ENCODE data around the gene KLF6.

Gene KLF6

DNA sequence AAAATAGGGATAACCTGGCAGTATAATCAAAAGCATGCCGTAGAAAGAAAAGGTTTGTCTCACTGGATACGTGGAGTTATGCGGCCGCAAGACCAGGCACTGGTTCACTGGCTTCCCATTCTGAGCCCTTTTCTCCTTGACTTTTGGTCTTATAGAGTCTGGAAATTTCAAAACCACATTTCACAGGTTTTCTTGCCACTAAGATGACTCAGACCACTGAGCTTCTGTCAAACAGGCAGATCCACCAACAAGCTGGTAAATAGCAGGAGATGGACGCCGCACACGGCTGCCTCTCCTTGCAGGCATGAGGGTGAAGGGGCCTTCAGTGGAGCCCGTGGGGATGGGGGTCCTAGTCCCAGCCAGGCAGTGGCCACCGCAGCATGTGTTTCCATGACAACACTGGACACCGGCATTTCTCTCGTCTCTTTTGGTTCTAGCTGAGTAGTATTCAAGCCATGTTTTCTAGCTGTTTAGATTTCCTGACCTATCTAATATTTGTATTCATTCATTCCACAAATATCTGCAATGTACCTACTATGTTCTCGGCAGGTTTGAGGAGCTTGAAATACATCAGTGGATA lies 55.5 kb downstream of the KLF6 start:
- WGBS, 2 donors (ENCODE audit: extremely low coverage in 2 of 2, insufficient read length in 2 of 2, insufficient replicate concordance in 1 of 2), result no CpG with 5 or more reads among the region's 12 CpGs
- no peaks in the 10 kb centered on the region for H3K79me1 ChIP-seq (ENCODE audit: low read depth, low read length)

GRCh38 chr10:3728563-3728962 lies 56.4 kb downstream of the KLF6 start:
- Histone ChIP-seq H2AFZ (ENCODE audit: low read length) (no peak overlapping the region), H3K4me1 (ENCODE audit: control insufficient read depth in 2 of 2, insufficient read depth in 1 of 2, low read depth in 1 of 2, low read length in 2 of 2) (peaks cover 0 to 8% of the 10 kb centered on the region in 2 donors), H3K9ac (ENCODE audit: low read depth, low read length, poor library complexity) (no peak overlapping the region), H3K27ac (replicated peaks; ENCODE audit: low read length) (no peak overlapping the region), H3K36me3 (replicated peaks in 1 of 2; ENCODE audit: control insufficient read depth in 2 of 2, insufficient read depth in 2 of 2, low read length in 2 of 2) (no peaks in the 10 kb centered on the region), H2BK5ac (ENCODE audit: low read length) (no peak overlapping the region), H3K4me3 (ENCODE audit: low read length in 2 of 2) (no peak overlapping the region), H3K14ac (ENCODE audit: low read length) (no peak overlapping the region), H3K4me2 (ENCODE audit: insufficient read depth, low read length, poor library complexity, severe bottlenecking) (no peak overlapping the region), H2BK15ac (ENCODE audit: low read length) (no peak overlapping the region), H3K23ac (ENCODE audit: low read depth, low read length, poor library complexity) (no peak overlapping the region), H3K79me1 (ENCODE audit: low read depth, low read length) (no peaks in the 10 kb centered on the region), H3K27me3 (ENCODE audit: control insufficient read depth in 3 of 3, insufficient read depth in 3 of 3, low read depth in 1 of 3, low read length in 3 of 3) (no peaks in the 10 kb centered on the region), H2BK120ac (ENCODE audit: low read depth, low read length) (no peak overlapping the region), H4K8ac (ENCODE audit: low read depth, low read length) (no peak overlapping the region), H2AK5ac (ENCODE audit: low read depth, low read length) (no peak overlapping the region), H3K9me3 (replicated peaks in 1 of 2; ENCODE audit: control insufficient read depth in 2 of 2, insufficient read depth in 1 of 2, low read depth in 1 of 2, low read length in 2 of 2) (no peaks in the 10 kb centered on the region), H3K18ac (ENCODE audit: low read length) (no peak overlapping the region), H2BK12ac (ENCODE audit: low read length) (no peak overlapping the region), H4K91ac (ENCODE audit: low read depth, low read length, poor library complexity) (no peak overlapping the region), H3K4ac (ENCODE audit: low read length) (no peak overlapping the region)
- WGBS, 2 donors (ENCODE audit: extremely low coverage in 2 of 2, insufficient read length in 2 of 2, insufficient replicate concordance in 1 of 2), result no CpG with 5 or more reads among the region's 3 CpGs
- no peak for DNase-seq (ENCODE audit: low spot score)

More for the DNA sequence above, 55.5 kb downstream of the KLF6 start:
- Histone ChIP-seq H3K4me3 (ENCODE audit: low read length in 2 of 2) (no peak overlapping the region), H3K14ac (ENCODE audit: low read length) (no peak overlapping the region), H3K4me2 (ENCODE audit: insufficient read depth, low read length, poor library complexity, severe bottlenecking) (no peak overlapping the region), H3K4me1 (ENCODE audit: control insufficient read depth in 2 of 2, insufficient read depth in 1 of 2, low read depth in 1 of 2, low read length in 2 of 2) (peaks cover 0 to 8% of the 10 kb centered on the region in 2 donors), H4K8ac (ENCODE audit: low read depth, low read length) (no peak overlapping the region), H3K4ac (ENCODE audit: low read length) (no peak overlapping the region), H2BK12ac (ENCODE audit: low read length) (no peak overlapping the region), H3K18ac (ENCODE audit: low read length) (no peak overlapping the region), H3K23ac (ENCODE audit: low read depth, low read length, poor library complexity) (no peak overlapping the region), H2BK120ac (ENCODE audit: low read depth, low read length) (no peak overlapping the region), H3K27me3 (ENCODE audit: control insufficient read depth in 3 of 3, insufficient read depth in 3 of 3, low read depth in 1 of 3, low read length in 3 of 3) (no peaks in the 10 kb centered on the region), H3K27ac (replicated peaks; ENCODE audit: low read length) (no peak overlapping the region), H3K9me3 (replicated peaks in 1 of 2; ENCODE audit: control insufficient read depth in 2 of 2, insufficient read depth in 1 of 2, low read depth in 1 of 2, low read length in 2 of 2) (no peaks in the 10 kb centered on the region), H2BK15ac (ENCODE audit: low read length) (no peak overlapping the region), H2BK5ac (ENCODE audit: low read length) (no peak overlapping the region), H2AFZ (ENCODE audit: low read length) (peak overlapping the region; percentile 59), H4K91ac (ENCODE audit: low read depth, low read length, poor library complexity) (no peak overlapping the region), H3K9ac (ENCODE audit: low read depth, low read length, poor library complexity) (no peak overlapping the region), H2AK5ac (ENCODE audit: low read depth, low read length) (no peak overlapping the region), H3K36me3 (replicated peaks in 1 of 2; ENCODE audit: control insufficient read depth in 2 of 2, insufficient read depth in 2 of 2, low read length in 2 of 2) (no peaks in the 10 kb centered on the region)
- DNase-seq (ENCODE audit: low spot score), result no peak

GRCh38 chr10:3727268-3727667 lies 57.7 kb downstream of the KLF6 start:
- no peak overlapping the region for H3K4me3 ChIP-seq (ENCODE audit: low read length in 2 of 2)
- H3K27ac ChIP-seq (replicated peaks; ENCODE audit: low read length), result no peak overlapping the region
- H2AFZ ChIP-seq (ENCODE audit: low read length), result no peak overlapping the region
- DNase-seq (ENCODE audit: low spot score), result no peak
- no peaks in the 10 kb centered on the region for H3K9me3 ChIP-seq (replicated peaks in 1 of 2; ENCODE audit: control insufficient read depth in 2 of 2, insufficient read depth in 1 of 2, low read depth in 1 of 2, low read length in 2 of 2)
- H2BK5ac ChIP-seq (ENCODE audit: low read length), result no peak overlapping the region
- H3K4me2 ChIP-seq (ENCODE audit: insufficient read depth, low read length, poor library complexity, severe bottlenecking), result no peak overlapping the region
- H2BK15ac ChIP-seq (ENCODE audit: low read length), result no peak overlapping the region
- H3K18ac ChIP-seq (ENCODE audit: low read length), result peak overlapping the region; percentile 64
- no peak overlapping the region for H4K8ac ChIP-seq (ENCODE audit: low read depth, low read length)
- no peak overlapping the region for H3K9ac ChIP-seq (ENCODE audit: low read depth, low read length, poor library complexity)
- peaks cover 0 to 8% of the 10 kb centered on the region in 2 donors for H3K4me1 ChIP-seq (ENCODE audit: control insufficient read depth in 2 of 2, insufficient read depth in 1 of 2, low read depth in 1 of 2, low read length in 2 of 2)
- H2AK5ac ChIP-seq (ENCODE audit: low read depth, low read length), result peak overlapping the region; percentile 70
- H4K91ac ChIP-seq (ENCODE audit: low read depth, low read length, poor library complexity), result no peak overlapping the region
- no CpG with 5 or more reads among the region's 7 CpGs for WGBS, 2 donors (ENCODE audit: extremely low coverage in 2 of 2, insufficient read length in 2 of 2, insufficient replicate concordance in 1 of 2)
- H2BK120ac ChIP-seq (ENCODE audit: low read depth, low read length), result no peak overlapping the region
- H3K36me3 ChIP-seq (replicated peaks in 1 of 2; ENCODE audit: control insufficient read depth in 2 of 2, insufficient read depth in 2 of 2, low read length in 2 of 2), result no peaks in the 10 kb centered on the region
- no peak overlapping the region for H2BK12ac ChIP-seq (ENCODE audit: low read length)
- H3K27me3 ChIP-seq (ENCODE audit: control insufficient read depth in 3 of 3, insufficient read depth in 3 of 3, low read depth in 1 of 3, low read length in 3 of 3), result no peaks in the 10 kb centered on the region
- no peaks in the 10 kb centered on the region for H3K79me1 ChIP-seq (ENCODE audit: low read depth, low read length)
- peak overlapping the region; percentile 43 for H3K23ac ChIP-seq (ENCODE audit: low read depth, low read length, poor library complexity)
- no peak overlapping the region for H3K4ac ChIP-seq (ENCODE audit: low read length)
- H3K14ac ChIP-seq (ENCODE audit: low read length), result no peak overlapping the region

Measured in neuronal stem cell (in vitro differentiated cells).